ENCODE data around the gene RNF144B.

GRCh38 chr6:18425218-18425617 lies 38.1 kb downstream of the RNF144B start:
- TF ChIP-seq CTCF (IDR thresholded peaks at IDR 0.05): no peak
- TF ChIP-seq POLR2A (IDR thresholded peaks at IDR 0.05): no peak
